H9 (cell line): ENCODE results near the gene FAM20A. TPM values are rescaled to one million over a fixed set of nuclear protein-coding genes. Genes with fewer than 3 reads are reported as not detected.

Experiments used
- DNase-seq: peaks from one replicate; pipeline ENCODE4 v3.0.0-alpha.2; 2017
- H2AFZ ChIP-seq: one replicate; pipeline ENCODE4 v1.6.1; 2013; ENCODE audit warnings: mild to moderate bottlenecking, low read length, control low read depth, moderate library complexity
- H2AK5ac ChIP-seq: 2 replicates; pipeline ENCODE4 v1.6.1; 2013; ENCODE audit warnings: low read length, control low read depth, mixed read lengths; ENCODE audit not compliant: insufficient read length
- H2BK120ac ChIP-seq: one replicate; pipeline ENCODE4 v1.6.1; 2013; ENCODE audit warnings: low read depth, mild to moderate bottlenecking, low read length, control low read depth, inconsistent platforms; ENCODE audit not compliant: poor library complexity, severe bottlenecking
- H2BK12ac ChIP-seq: 2 replicates; pipeline ENCODE4 v1.6.1; 2013; ENCODE audit warnings: low read length, control low read depth, mixed read lengths, low read depth; ENCODE audit not compliant: insufficient read length
- H2BK15ac ChIP-seq: 2 replicates; pipeline ENCODE4 v1.6.1; 2013; ENCODE audit warnings: low read depth, low read length, control low read depth
- H2BK20ac ChIP-seq: one replicate; pipeline ENCODE4 v1.6.1; 2013; ENCODE audit warnings: low read depth, mild to moderate bottlenecking, low read length, control low read depth, inconsistent platforms; ENCODE audit not compliant: poor library complexity, severe bottlenecking
- H2BK5ac ChIP-seq: 2 replicates; pipeline ENCODE4 v1.6.1; 2013; ENCODE audit warnings: low read length, control low read depth, mixed read lengths; ENCODE audit not compliant: insufficient read length
- H3K14ac ChIP-seq: 2 replicates; pipeline ENCODE4 v1.6.1; 2013; ENCODE audit warnings: low read length, control low read depth; ENCODE audit not compliant: insufficient read depth
- H3K18ac ChIP-seq: 2 replicates; pipeline ENCODE4 v1.6.1; 2013; ENCODE audit warnings: low read depth, mild to moderate bottlenecking, mixed read lengths, low read length, control low read depth; ENCODE audit not compliant: insufficient read length
- H3K23ac ChIP-seq: 2 replicates; pipeline ENCODE4 v1.6.1; 2013; ENCODE audit warnings: low read length, control low read depth, mixed read lengths, low read depth; ENCODE audit not compliant: insufficient read length
- H3K23me2 ChIP-seq: 2 replicates; pipeline ENCODE4 v1.6.1; 2013; ENCODE audit warnings: low read depth, mild to moderate bottlenecking, mixed read lengths, low read length, control low read depth; ENCODE audit not compliant: insufficient read length, poor library complexity, severe bottlenecking
- H3K27ac ChIP-seq: 2 replicates; pipeline ENCODE4 v1.5.1; 2013; ENCODE audit warnings: low read length, control low read depth, mixed read lengths, low read depth; ENCODE audit not compliant: insufficient read length
- H3K27me3 ChIP-seq: 2 replicates; pipeline ENCODE4 v1.6.1; 2013; ENCODE audit warnings: low read length, control low read depth, inconsistent platforms; ENCODE audit not compliant: insufficient read depth
- H3K4ac ChIP-seq: 2 replicates; pipeline ENCODE4 v1.6.1; 2013; ENCODE audit warnings: low read depth, mild to moderate bottlenecking, control low read depth, inconsistent platforms, low read length, moderate library complexity
- H3K4me1 ChIP-seq: 2 replicates; pipeline ENCODE4 v1.6.1; 2013; ENCODE audit warnings: low read length, control low read depth, inconsistent platforms; ENCODE audit not compliant: insufficient read depth
- H3K4me2 ChIP-seq: 2 replicates; pipeline ENCODE4 v1.6.1; 2013; ENCODE audit warnings: low read length, control low read depth, mixed read lengths; ENCODE audit not compliant: insufficient read length, insufficient read depth
- H3K56ac ChIP-seq: 2 replicates; pipeline ENCODE4 v1.6.1; 2013; ENCODE audit warnings: low read depth, mild to moderate bottlenecking, mixed read lengths, low read length, control low read depth; ENCODE audit not compliant: insufficient read length
- H3K79me1 ChIP-seq: 2 replicates; pipeline ENCODE4 v1.6.1; 2013; ENCODE audit warnings: low read depth, mild to moderate bottlenecking, moderate library complexity, low read length, control low read depth, inconsistent platforms; ENCODE audit not compliant: insufficient read depth, poor library complexity, severe bottlenecking
- H3K79me2 ChIP-seq: 2 replicates; pipeline ENCODE4 v1.6.1; 2013; ENCODE audit warnings: low read length, control low read depth, inconsistent platforms; ENCODE audit not compliant: insufficient read depth
- H3K9ac ChIP-seq: 2 replicates; pipeline ENCODE4 v1.6.1; 2013; ENCODE audit warnings: low read length, control low read depth, mixed read lengths; ENCODE audit not compliant: insufficient read length; ENCODE audit errors: extremely low read depth
- H3K9me3 ChIP-seq: one replicate; pipeline ENCODE4 v1.6.1; 2013; ENCODE audit warnings: low read depth, low read length, inconsistent platforms; ENCODE audit not compliant: control insufficient read depth
- H3T11ph ChIP-seq: one replicate; pipeline ENCODE4 v1.6.1; 2013; ENCODE audit warnings: mild to moderate bottlenecking, low read length, control low read depth, inconsistent platforms
- H4K20me1 ChIP-seq: one replicate; pipeline ENCODE4 v1.6.1; 2013; ENCODE audit not compliant: control insufficient read depth, insufficient read length, insufficient read depth
- H4K5ac ChIP-seq: 2 replicates; pipeline ENCODE4 v1.6.1; 2013; ENCODE audit warnings: low read depth, mild to moderate bottlenecking, mixed read lengths, low read length, control low read depth; ENCODE audit not compliant: insufficient read length
- H4K8ac ChIP-seq: replicated peaks from 2 replicates; pipeline ENCODE4 v1.6.1; 2013; ENCODE audit warnings: low read length, control low read depth, mixed read lengths, low read depth; ENCODE audit not compliant: insufficient read length
- H4K91ac ChIP-seq: 2 replicates; pipeline ENCODE4 v1.6.1; 2013; ENCODE audit warnings: low read depth, mild to moderate bottlenecking, moderate library complexity, mixed read lengths, low read length, control low read depth; ENCODE audit not compliant: insufficient read length
- H3K27ac Mint-ChIP-seq, 3 experiments: 2 replicates in 2 of 3; 3 replicates in 1 of 3; pipeline ENCODE4 v1.8.0; 2020 to 2021; ENCODE audit warnings: mixed read lengths in 3 of 3, mild to moderate bottlenecking in 1 of 3, moderate library complexity in 1 of 3
- H3K27me3 Mint-ChIP-seq: 2 replicates; pipeline ENCODE4 v1.8.0; 2021; ENCODE audit warnings: low read depth, mild to moderate bottlenecking, moderate library complexity, mixed read lengths
- H3K36me3 Mint-ChIP-seq, 3 experiments: 2 replicates in 2 of 3; 3 replicates in 1 of 3; pipeline ENCODE4 v1.8.0; 2020 to 2021; ENCODE audit warnings: low read depth in 3 of 3, mixed read lengths in 3 of 3; ENCODE audit not compliant: insufficient read depth in 1 of 3
- H3K4me1 Mint-ChIP-seq, 2 experiments: 2 replicates each; pipeline ENCODE4 v1.8.0; 2020; ENCODE audit warnings: mixed read lengths in 2 of 2
- H3K4me3 Mint-ChIP-seq, 2 experiments: 2 replicates in 1 of 2; 3 replicates in 1 of 2; pipeline ENCODE4 v1.8.0; 2020 to 2021; ENCODE audit warnings: mild to moderate bottlenecking in 2 of 2, mixed read lengths in 2 of 2, moderate library complexity in 1 of 2
- H3K9me3 Mint-ChIP-seq, 2 experiments: 2 replicates in 1 of 2; 3 replicates in 1 of 2; pipeline ENCODE4 v1.8.0; 2020; ENCODE audit warnings: mild to moderate bottlenecking in 2 of 2, mixed read lengths in 2 of 2, moderate library complexity in 1 of 2
- CTCF ChIP-seq: fragments of 200-600 bp; sonication (generic); conservative IDR thresholded peaks from 3 replicates; pipeline ENCODE4 v1.8.0; 2021; ENCODE audit warnings: antibody characterized with exemption, mild to moderate bottlenecking
- WGBS: extraction: QIAGEN DNeasy Blood & Tissue Kit; methylation state at CpG from one replicate; pipeline ENCODE4 v1.1.7; 2013; ENCODE audit warnings: missing lambda C conversion rate, low lambda C conversion rate, mixed read lengths; ENCODE audit not compliant: insufficient read length; ENCODE audit errors: extremely low coverage; 5-methylcytosine and 5-hydroxymethylcytosine counted together
- total RNA-seq: library from RNA; stranded (reverse); gene quantifications from 2 replicates; pipeline ENCODE4 v1.2.1, GENCODE V29; 2021

The FAM20A gene
- total RNA-seq, 1 experiment from 2014 or later: 34.4 TPM

DNA sequence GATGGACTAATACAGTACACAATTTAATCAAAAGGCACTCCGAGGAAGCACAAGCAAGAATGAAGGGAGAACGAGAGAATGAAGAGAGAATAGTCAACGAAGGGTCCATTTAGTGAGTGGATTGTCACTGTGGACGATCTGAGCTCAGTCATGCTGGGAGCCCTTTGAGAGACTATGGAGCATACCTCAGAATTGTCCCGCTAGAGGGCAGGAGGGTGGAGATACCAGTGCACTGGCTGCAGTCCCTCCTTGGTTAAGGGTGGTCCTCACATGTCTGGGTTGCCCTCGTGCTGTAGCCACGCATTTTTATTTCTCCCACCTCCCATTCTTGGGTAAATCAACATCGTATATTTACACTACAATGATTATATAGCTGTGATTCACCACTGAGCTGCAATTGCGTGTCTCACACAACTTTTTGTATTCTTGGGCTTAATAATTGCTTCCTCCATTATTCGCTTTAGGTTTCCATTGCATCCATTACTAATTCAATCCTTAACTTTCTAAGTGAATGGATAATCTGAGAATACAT is 33.2 kb upstream of the FAM20A start:
- no peaks in the 10 kb centered on the region for H3K27me3 ChIP-seq
- no peak overlapping the region for H2BK15ac ChIP-seq
- H2BK5ac ChIP-seq: no peak overlapping the region
- no peak overlapping the region for H3K4me3 Mint-ChIP-seq
- no peak overlapping the region for H2BK20ac ChIP-seq
- H4K5ac ChIP-seq: no peak overlapping the region
- H2AFZ ChIP-seq: no peak overlapping the region
- no peak overlapping the region for H3K4ac ChIP-seq
- H3K9ac ChIP-seq: no peak overlapping the region
- H3K56ac ChIP-seq: no peak overlapping the region
- H3K23me2 ChIP-seq: no peaks in the 10 kb centered on the region
- H3K23ac ChIP-seq: no peak overlapping the region
- peaks cover 3 to 9% of the 10 kb centered on the region in 2 experiments; a peak in 3 of 5 replicates for H3K9me3 Mint-ChIP-seq
- WGBS: no CpG with 5 or more reads among the region's 10 CpGs
- no peak overlapping the region for H2AK5ac ChIP-seq
- H3K79me1 ChIP-seq: no peaks in the 10 kb centered on the region
- no peaks in the 10 kb centered on the region for H3K27me3 Mint-ChIP-seq
- peaks cover 0 to 19% (median 2%) of the 10 kb centered on the region in 3 experiments; a peak in 5 of 7 replicates for H3K36me3 Mint-ChIP-seq
- no peak overlapping the region for H3T11ph ChIP-seq
- no peak overlapping the region for H3K14ac ChIP-seq
- no peaks in the 10 kb centered on the region for H3K79me2 ChIP-seq
- H4K91ac ChIP-seq: no peak overlapping the region
- no peak for TF ChIP-seq CTCF
- H3K18ac ChIP-seq: no peak overlapping the region
- no peak overlapping the region for H3K4me2 ChIP-seq
- H3K4me1 Mint-ChIP-seq: peaks cover 10% of the 10 kb centered on the region in 2 experiments
- no peaks in the 10 kb centered on the region for H3K4me1 ChIP-seq
- H2BK120ac ChIP-seq: no peak overlapping the region
- H3K27ac ChIP-seq: no peak overlapping the region
- no peak overlapping the region for H4K8ac ChIP-seq
- DNase-seq: no peak
- H3K27ac Mint-ChIP-seq: no peak overlapping the region
- H4K20me1 ChIP-seq: no peaks in the 10 kb centered on the region
- H3K9me3 ChIP-seq: no peaks in the 10 kb centered on the region
- H2BK12ac ChIP-seq: no peak overlapping the region
